Breast epithelium (tissue), 4 donors: Measurements from ENCODE around the gene AKAIN1. TPM values are rescaled to one million over a fixed set of nuclear protein-coding genes. Genes with fewer than 3 reads are reported as not detected.

Source experiments
- DNase-seq, 2 donors: peaks; one replicate each; pipeline ENCODE4 v3.0.0-alpha.2; 2019; ENCODE audit warnings: low spot score in 2 of 2
- H3K27ac ChIP-seq, 2 donors: fragments of 200-600 bp; sonication (generic) in 1 of 2; one replicate each; pipeline ENCODE4 v1.5.1; 2016 to 2019; ENCODE audit warnings: mild to moderate bottlenecking in 1 of 2
- H3K27me3 ChIP-seq, 2 donors: fragments of 200-600 bp; sonication (generic) in 1 of 2; one replicate each; pipeline versions ENCODE4 v1.5.1 to v1.6.0; 2017 to 2019; ENCODE audit warnings: control low read depth in 1 of 2, mild to moderate bottlenecking in 1 of 2
- H3K36me3 ChIP-seq: fragments of 200-600 bp; one replicate; pipeline ENCODE4 v1.5.1; 2019
- H3K4me1 ChIP-seq, 2 donors: fragments of 200-600 bp; sonication (generic); one replicate each; pipeline ENCODE4 v1.5.1; 2016 to 2019; ENCODE audit warnings: control low read depth in 1 of 2
- H3K4me3 ChIP-seq, 3 donors: fragments of 200-600 bp; sonication (generic); 1 replicate in 2 of 3; 2 replicates in 1 of 3; pipeline ENCODE4 v1.5.1; 2016 to 2019; ENCODE audit warnings: mild to moderate bottlenecking in 3 of 3, moderate library complexity in 2 of 3
- H3K9me3 ChIP-seq, 2 donors: fragments of 200-600 bp; sonication (generic) in 1 of 2; one replicate each; pipeline ENCODE4 v1.5.1; 2016 to 2019; ENCODE audit warnings: control low read depth in 1 of 2
- CTCF ChIP-seq, 3 donors: fragments of 450-650 bp; IDR thresholded peaks; one replicate each; pipeline ENCODE4 v1.5.1; 2016 to 2017; ENCODE audit warnings: antibody characterized with exemption in 3 of 3, mild to moderate bottlenecking in 3 of 3, moderate library complexity in 3 of 3
- POLR2A ChIP-seq: fragments of 450-650 bp; IDR thresholded peaks from one replicate; pipeline ENCODE4 v1.6.1; 2016; ENCODE audit warnings: antibody characterized with exemption, mild to moderate bottlenecking, moderate library complexity
- POLR2AphosphoS5 ChIP-seq, 3 donors: sonication (generic); formaldehyde crosslinking; IDR thresholded peaks; one replicate each; pipeline ENCODE4 v1.6.1; 2017; ENCODE audit warnings: antibody characterized with exemption in 3 of 3
- intact Hi-C: fragments of 100-400 bp; cut with DNase I; formaldehyde crosslinking; loops from one replicate; pipeline ENCODE4 v1.15.1; 2023; ENCODE audit warnings: low total_unique reads
- total RNA-seq, 3 donors: library from RNA; depleted of rRNA; stranded (reverse); fragments of >200 nt; gene quantifications; one replicate each; pipeline ENCODE4 v1.1.0, GENCODE V29; 2016

AKAIN1 gene
- total RNA-seq, 3 donors from 2014 or later = not detected

- no peaks in the 10 kb centered on the region for H3K9me3 ChIP-seq
Measured at GRCh38 chr18:5237083-5237722, 40.1 kb upstream of the AKAIN1 start.

GRCh38 chr18:5214583-5215351 lies 17.7 kb upstream of the AKAIN1 start:
- DNase-seq = no peak
- Histone ChIP-seq H3K4me1 (no peaks in the 10 kb centered on the region), H3K36me3 (no peaks in the 10 kb centered on the region), H3K27me3 (no peaks in the 10 kb centered on the region), H3K4me3 (no peak overlapping the region), H3K27ac (no peak overlapping the region), H3K9me3 (no peaks in the 10 kb centered on the region)
- intact Hi-C loops = no loop called here
- TF ChIP-seq POLR2A (no peak), CTCF (IDR thresholded peaks at IDR 0.05) (no peak), POLR2AphosphoS5 (IDR thresholded peaks at IDR 0.05) (no peak)

More at GRCh38 chr18:5237083-5237722, 40.1 kb upstream of the AKAIN1 start:
- peak overlapping the region; percentile 97 to 99 for H3K27ac ChIP-seq
- intact Hi-C loops = no loop called here
- H3K36me3 ChIP-seq = no peaks in the 10 kb centered on the region
- TF ChIP-seq CTCF (IDR thresholded peaks at IDR 0.05) (no peak), POLR2A (no peak)
- peak overlapping the region; percentile 60 to 84 (median 79) for H3K4me3 ChIP-seq
- peak in 1 of 2 donors; percentile 52 for DNase-seq
- peaks cover 0 to 3% of the 10 kb centered on the region in 2 donors for H3K4me1 ChIP-seq
- H3K27me3 ChIP-seq = no peaks in the 10 kb centered on the region

GRCh38 chr18:5207471-5208150 lies 10.6 kb upstream of the AKAIN1 start:
- intact Hi-C loops = no loop called here
- Histone ChIP-seq H3K4me1 (no peaks in the 10 kb centered on the region), H3K9me3 (no peaks in the 10 kb centered on the region), H3K27me3 (no peaks in the 10 kb centered on the region), H3K27ac (no peak overlapping the region), H3K4me3 (no peak overlapping the region), H3K36me3 (no peaks in the 10 kb centered on the region)
- TF ChIP-seq CTCF (IDR thresholded peaks at IDR 0.05) (no peak), POLR2AphosphoS5 (IDR thresholded peaks at IDR 0.05) (no peak), POLR2A (no peak)
- DNase-seq = no peak

GRCh38 chr18:5198311-5198710 lies 1.3 kb upstream of the AKAIN1 start:
- no peak overlapping the region for H3K27ac ChIP-seq
- H3K4me3 ChIP-seq = no peak overlapping the region
- peaks cover 0 to 9% of the 10 kb centered on the region in 2 donors for H3K9me3 ChIP-seq
- no peak for DNase-seq
- intact Hi-C loops = no loop called here
- H3K4me1 ChIP-seq = peaks cover 0 to 7% of the 10 kb centered on the region in 2 donors
- H3K36me3 ChIP-seq = no peaks in the 10 kb centered on the region
- TF ChIP-seq POLR2A (no peak), POLR2AphosphoS5 (IDR thresholded peaks at IDR 0.05) (no peak), CTCF (IDR thresholded peaks at IDR 0.05) (no peak)
- H3K27me3 ChIP-seq = peaks cover 0 to 61% of the 10 kb centered on the region in 2 donors

- DNase-seq = no peak
- Histone ChIP-seq H3K4me3 (no peak overlapping the region), H3K36me3 (no peaks in the 10 kb centered on the region), H3K4me1 (peaks cover 0 to 7% of the 10 kb centered on the region in 2 donors), H3K9me3 (peaks cover 0 to 9% of the 10 kb centered on the region in 2 donors), H3K27me3 (peaks cover 0 to 61% of the 10 kb centered on the region in 2 donors), H3K27ac (no peak overlapping the region)
- intact Hi-C loops = no loop called here
- TF ChIP-seq POLR2A (no peak), CTCF (IDR thresholded peaks at IDR 0.05) (no peak), POLR2AphosphoS5 (IDR thresholded peaks at IDR 0.05) (no peak)
Measured at GRCh38 chr18:5197461-5197860, 404 bp upstream of the AKAIN1 start.
